GM19099 (cell line): ENCODE measurements around the gene RALGPS2.
A peak's percentile ranks its signal among the peaks of the same experiment; 100 is the strongest.

Source experiments
- POLR2A ChIP-seq: IDR thresholded peaks from 3 replicates; pipeline ENCODE4 v1.6.1; 2011; ENCODE audit warnings: low read depth; ENCODE audit not compliant: insufficient read length; ENCODE audit errors: extremely low read depth

The RALGPS2 gene, protein sequence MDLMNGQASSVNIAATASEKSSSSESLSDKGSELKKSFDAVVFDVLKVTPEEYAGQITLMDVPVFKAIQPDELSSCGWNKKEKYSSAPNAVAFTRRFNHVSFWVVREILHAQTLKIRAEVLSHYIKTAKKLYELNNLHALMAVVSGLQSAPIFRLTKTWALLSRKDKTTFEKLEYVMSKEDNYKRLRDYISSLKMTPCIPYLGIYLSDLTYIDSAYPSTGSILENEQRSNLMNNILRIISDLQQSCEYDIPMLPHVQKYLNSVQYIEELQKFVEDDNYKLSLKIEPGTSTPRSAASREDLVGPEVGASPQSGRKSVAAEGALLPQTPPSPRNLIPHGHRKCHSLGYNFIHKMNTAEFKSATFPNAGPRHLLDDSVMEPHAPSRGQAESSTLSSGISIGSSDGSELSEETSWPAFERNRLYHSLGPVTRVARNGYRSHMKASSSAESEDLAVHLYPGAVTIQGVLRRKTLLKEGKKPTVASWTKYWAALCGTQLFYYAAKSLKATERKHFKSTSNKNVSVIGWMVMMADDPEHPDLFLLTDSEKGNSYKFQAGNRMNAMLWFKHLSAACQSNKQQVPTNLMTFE

DNA sequence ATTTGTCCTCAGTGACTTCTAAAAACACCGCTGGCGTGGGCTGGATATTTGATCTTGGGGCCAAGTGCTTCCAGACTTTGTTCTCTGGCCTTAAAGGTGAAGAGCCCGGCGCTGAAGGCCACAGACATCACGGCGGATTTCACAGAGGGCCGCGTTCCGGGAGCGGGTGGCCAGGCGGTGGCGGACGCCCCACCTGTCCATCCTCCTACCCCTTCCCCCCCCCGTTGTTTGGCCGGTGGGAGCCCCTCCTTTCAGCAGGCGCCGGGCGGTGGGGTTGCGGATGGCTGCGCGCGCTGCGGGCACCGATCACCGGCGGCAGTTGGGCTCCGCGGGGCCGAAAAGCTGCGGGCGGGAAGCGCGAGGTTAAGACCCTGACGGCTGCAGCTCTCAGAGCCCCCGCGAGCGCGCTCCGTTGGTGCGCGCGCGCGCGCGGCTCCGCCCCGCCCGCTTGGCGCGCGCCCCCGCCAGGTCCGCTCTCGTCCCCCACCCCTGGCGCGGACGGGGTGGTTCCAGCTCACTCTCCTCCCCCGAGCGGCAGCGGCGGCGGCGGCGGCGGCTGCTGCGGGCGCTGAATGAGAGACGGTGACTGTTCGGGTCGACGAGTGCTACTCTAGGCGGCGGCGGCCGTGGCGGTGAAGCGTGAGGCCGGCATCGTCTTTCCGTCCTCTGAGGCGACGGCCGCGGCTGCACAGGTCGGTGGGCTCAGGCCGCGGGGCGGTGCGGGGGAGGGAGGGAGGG is at the start of gene RALGPS2:
Gene RALGPS2 (plus strand): TSS at position 517 of the 738 bp plus-strand sequence. CDS start 51,521 bp downstream, outside the sequence.
- peak; percentile 64 for TF ChIP-seq POLR2A

- TF ChIP-seq POLR2A, result no peak
Measured at GRCh38 chr1:178679237-178679636, 45.8 kb upstream of the RALGPS2 start.

DNA sequence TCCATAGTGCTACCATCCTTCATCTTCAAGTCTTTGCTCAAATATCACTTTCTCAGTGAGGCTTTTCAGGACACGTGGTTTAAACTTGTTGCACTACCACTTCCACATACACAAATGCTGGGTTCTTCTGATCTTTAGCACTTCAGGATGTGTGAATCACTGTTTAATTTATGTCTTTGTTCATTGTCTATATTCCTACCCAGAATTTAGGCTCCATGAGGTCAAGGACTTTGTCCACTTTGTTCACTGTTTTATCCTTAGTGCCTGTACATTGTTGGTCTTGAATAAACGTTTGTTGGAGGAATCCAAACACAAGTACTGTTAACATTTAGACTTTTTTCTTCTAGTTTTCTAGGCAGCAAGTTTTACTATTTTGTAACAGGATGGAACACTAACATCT is 42.6 kb upstream of the RALGPS2 start:
- TF ChIP-seq POLR2A, result no peak

DNA sequence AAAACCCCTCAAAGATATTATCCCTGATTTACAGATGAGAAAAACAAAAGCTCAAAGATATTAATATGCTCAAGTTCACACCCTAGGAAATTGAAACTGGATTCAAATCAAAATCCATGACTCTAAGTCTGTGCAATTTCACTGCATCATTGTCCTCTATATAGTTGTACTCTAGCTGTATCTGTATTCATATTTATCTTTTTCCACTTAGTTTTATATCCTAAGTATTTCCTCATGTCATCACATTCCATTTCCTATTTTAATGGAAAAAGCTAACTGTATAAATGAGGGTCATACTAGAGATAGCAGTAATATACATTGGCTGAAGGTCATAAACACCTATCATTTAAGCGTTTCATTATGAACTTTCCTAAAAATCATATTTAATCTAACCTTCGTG is 42.2 kb upstream of the RALGPS2 start:
- TF ChIP-seq POLR2A, result no peak

GRCh38 chr1:178683291-178683690 is 41.8 kb upstream of the RALGPS2 start:
- no peak for TF ChIP-seq POLR2A

GRCh38 chr1:178684111-178684510 is 40.9 kb upstream of the RALGPS2 start:
- TF ChIP-seq POLR2A, result no peak

DNA sequence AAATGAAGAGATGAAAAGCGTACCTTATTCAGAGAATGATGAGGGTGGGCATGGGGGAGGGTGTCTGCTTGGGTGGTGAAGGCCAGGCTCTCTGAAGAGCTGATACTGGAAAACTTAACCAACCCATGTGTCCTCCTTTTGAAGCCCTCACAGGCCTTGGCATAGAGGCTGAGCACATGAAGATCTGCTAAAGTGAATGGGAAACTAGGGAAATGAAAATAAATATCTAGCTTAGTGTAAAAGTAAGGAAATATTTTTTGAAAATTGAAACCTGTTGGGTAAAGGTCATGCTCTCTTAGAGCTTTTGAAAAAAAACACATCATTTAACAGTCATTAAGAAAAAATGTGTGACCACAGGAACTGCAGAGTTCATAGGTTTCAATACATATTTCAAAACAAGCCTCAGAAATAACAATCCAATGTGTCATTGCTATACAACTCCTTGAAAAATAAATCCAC is 40.5 kb upstream of the RALGPS2 start:
- no peak for TF ChIP-seq POLR2A

DNA sequence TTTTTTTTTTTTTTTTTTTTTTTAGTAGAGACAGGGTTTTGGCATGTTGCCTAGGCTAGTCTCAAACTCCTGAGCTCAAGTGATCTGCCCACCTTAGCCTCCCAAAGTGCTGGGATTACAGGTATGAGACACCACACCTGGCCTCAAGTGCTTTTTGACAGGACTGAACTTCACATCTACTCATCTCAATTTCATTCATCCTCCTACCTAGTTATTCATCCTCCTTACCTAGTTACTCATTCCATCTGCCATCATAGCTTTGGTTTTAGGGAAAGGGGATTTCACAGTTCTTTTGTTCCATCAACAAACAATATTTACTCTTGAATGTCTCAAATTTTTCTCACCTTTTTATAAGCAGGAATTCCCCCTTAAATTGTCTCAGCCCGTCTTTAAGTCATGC is 38.6 kb upstream of the RALGPS2 start:
- no peak for TF ChIP-seq POLR2A

DNA sequence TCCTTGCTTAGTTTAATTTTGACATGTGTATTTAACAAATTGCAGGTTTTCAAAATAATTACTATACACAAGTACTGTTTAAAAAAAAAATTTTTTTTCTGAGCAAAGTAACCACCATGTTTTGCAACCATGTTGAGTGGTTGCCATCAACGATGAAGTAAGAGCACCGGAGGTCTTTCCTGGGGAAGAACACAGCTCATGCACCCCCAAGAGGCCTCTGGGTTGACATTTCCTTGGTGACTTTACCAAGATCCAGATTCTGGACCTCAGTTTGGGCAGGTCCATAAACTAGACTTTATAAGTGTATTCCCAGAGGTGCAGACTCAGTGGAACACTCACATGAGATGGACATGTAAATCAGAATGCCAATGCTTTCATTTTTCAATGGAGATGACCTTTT is 36.8 kb upstream of the RALGPS2 start:
- no peak for TF ChIP-seq POLR2A

GRCh38 chr1:178689769-178690168 is 35.3 kb upstream of the RALGPS2 start:
- TF ChIP-seq POLR2A, result no peak

DNA sequence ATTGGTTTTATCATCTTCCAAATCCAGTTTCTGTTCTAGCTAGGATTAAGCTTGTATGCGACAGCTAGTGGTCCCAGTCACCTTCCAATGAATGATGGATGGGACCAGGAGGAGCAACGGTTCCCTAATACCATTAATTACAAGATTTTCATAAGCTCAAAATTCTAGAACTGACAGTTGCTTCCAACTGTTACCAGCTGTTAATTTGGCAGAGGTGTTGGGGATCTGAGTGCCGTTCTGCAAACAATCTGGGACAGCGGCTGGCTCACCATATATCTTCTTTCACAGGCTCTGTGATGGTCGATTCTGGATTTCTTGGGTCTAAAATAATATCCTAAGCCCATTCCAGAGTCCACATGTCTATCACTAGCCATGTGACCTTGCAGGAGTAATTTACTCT is 34.5 kb upstream of the RALGPS2 start:
- no peak for TF ChIP-seq POLR2A

- TF ChIP-seq POLR2A, result no peak
Measured at GRCh38 chr1:178692564-178693327, 32.3 kb upstream of the RALGPS2 start.

DNA sequence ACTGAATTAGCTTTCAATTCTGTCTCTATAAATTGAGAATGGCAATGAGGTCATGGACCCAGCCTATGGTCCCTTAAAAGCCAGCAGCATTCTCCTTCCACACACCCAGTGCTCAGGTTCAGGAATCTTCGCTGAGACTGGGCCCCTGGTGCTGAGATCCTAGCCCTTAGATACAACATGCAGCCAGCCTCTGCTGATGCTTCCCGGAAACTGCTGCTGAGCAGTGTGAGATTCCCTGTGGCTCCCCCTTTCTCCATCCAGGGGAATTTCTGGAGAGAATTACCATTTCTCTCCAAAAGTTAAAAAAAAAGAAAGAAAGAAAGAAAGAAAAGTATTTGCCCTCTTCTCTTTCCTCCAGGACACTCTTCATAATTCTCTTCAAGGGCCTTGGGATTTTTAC is 31.7 kb upstream of the RALGPS2 start:
- TF ChIP-seq POLR2A, result no peak

DNA sequence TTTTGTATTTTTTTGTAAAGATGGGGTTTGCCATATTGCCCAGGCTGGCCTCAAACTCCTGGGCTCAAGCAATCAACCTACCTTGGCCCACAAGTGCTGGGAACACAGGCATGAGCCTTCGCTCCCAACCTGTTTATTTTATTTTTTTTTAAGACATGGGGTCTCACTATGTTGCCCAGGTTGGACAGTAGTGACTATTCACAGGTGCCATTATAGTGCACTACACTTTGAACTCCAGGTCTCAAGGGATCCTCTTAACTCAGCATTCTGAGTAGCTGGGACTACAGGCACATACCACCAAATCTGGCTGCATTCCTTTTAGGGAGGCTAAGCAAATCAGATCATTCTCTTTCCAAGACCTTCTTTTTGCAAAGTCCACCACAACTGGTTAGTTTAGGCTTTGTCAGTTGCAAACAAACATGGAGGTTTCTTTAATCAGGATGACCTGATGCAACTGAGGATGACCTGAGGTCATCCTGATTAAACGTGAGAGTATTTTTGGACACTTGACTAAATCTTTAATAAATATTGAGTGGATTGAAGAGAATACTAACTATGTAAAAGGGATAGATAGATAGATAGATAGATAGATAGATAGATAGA is 30.0 kb upstream of the RALGPS2 start:
- TF ChIP-seq POLR2A, result no peak
